ENCODE data around the gene CNTN5.

- TF ChIP-seq EZH2phosphoT487 (IDR thresholded peaks at IDR 0.05; ENCODE audit: insufficient read depth, low read depth) (no peak), EZH2 (IDR thresholded peaks at IDR 0.05; ENCODE audit: insufficient read depth, poor library complexity, severe bottlenecking) (no peak)
Observed at GRCh38 chr11:99614352-99614751, 593.6 kb downstream of the CNTN5 start.

Measured in GM23248 (cell line).